Ishikawa (cell line): ENCODE data around the gene AKAP11.

Source experiments
- CEBPB ChIP-seq: IDR thresholded peaks from 2 replicates; pipeline ENCODE4 v1.6.1; 2012
- CREB1 ChIP-seq: IDR thresholded peaks from 2 replicates; pipeline ENCODE4 v1.6.1; 2012; ENCODE audit warnings: low read depth
- EGR1 ChIP-seq: IDR thresholded peaks from 2 replicates; pipeline ENCODE4 v1.6.1; 2012
- EP300 ChIP-seq: IDR thresholded peaks from 2 replicates; pipeline ENCODE4 v1.6.1; 2012; ENCODE audit warnings: borderline replicate concordance
- FOXM1 ChIP-seq: IDR thresholded peaks from 2 replicates; pipeline ENCODE4 v1.6.1; 2012; ENCODE audit warnings: low read depth, borderline replicate concordance
- MAX ChIP-seq: IDR thresholded peaks from 2 replicates; pipeline ENCODE4 v1.6.1; 2012
- NFIC ChIP-seq: IDR thresholded peaks from 2 replicates; pipeline ENCODE4 v1.6.1; 2012
- RAD21 ChIP-seq: IDR thresholded peaks from 2 replicates; pipeline ENCODE4 v1.6.1; 2012; ENCODE audit warnings: low read depth
- REST ChIP-seq: IDR thresholded peaks from 2 replicates; pipeline ENCODE4 v1.6.1; 2012; ENCODE audit warnings: low read depth, mild to moderate bottlenecking
- TAF1 ChIP-seq: IDR thresholded peaks from 2 replicates; pipeline ENCODE4 v1.6.1; 2012; ENCODE audit warnings: low read depth, mild to moderate bottlenecking
- TCF12 ChIP-seq: IDR thresholded peaks from 2 replicates; pipeline ENCODE4 v1.6.1; 2012; ENCODE audit warnings: low read depth
- TEAD4 ChIP-seq: IDR thresholded peaks from 2 replicates; pipeline ENCODE4 v1.6.1; 2012
- USF1 ChIP-seq: IDR thresholded peaks from 2 replicates; pipeline ENCODE4 v1.6.1; 2012
- YY1 ChIP-seq: IDR thresholded peaks from 2 replicates; pipeline ENCODE4 v1.6.1; 2012; ENCODE audit warnings: low read depth
- ZBTB7A ChIP-seq: IDR thresholded peaks from 2 replicates; pipeline ENCODE4 v1.6.1; 2012; ENCODE audit warnings: low read depth

The AKAP11 gene

GRCh38 chr13:42361701-42362100 is 89.7 kb downstream of the AKAP11 start:
- TF ChIP-seq USF1 = no peak

- no peak for TF ChIP-seq EGR1
- no peak for TF ChIP-seq RAD21
- no peak for TF ChIP-seq NFIC
- no peak for TF ChIP-seq TEAD4
- no peak for TF ChIP-seq CREB1
Observed at GRCh38 chr13:42363941-42364612, 92.1 kb downstream of the AKAP11 start.

GRCh38 chr13:42364613-42365000 is 92.7 kb downstream of the AKAP11 start:
- TF ChIP-seq TAF1 = no peak
- TF ChIP-seq EP300 = no peak
- no peak for TF ChIP-seq FOXM1

- no peak for TF ChIP-seq REST
- TF ChIP-seq EGR1 = no peak
- TF ChIP-seq YY1 = no peak
- no peak for TF ChIP-seq MAX
- TF ChIP-seq CREB1 = no peak
- TF ChIP-seq FOXM1 = no peak
- TF ChIP-seq USF1 = no peak
- TF ChIP-seq TCF12 = no peak
- no peak for TF ChIP-seq ZBTB7A
- no peak for TF ChIP-seq CEBPB
- no peak for TF ChIP-seq RAD21
- TF ChIP-seq TAF1 = no peak
- TF ChIP-seq NFIC = no peak
- no peak for TF ChIP-seq EP300
- TF ChIP-seq TEAD4 = no peak
Observed at GRCh38 chr13:42367831-42368230, 95.9 kb downstream of the AKAP11 start.

- TF ChIP-seq NFIC (no peak), FOXM1 (no peak), TEAD4 (no peak), TAF1 (no peak), MAX (no peak), EGR1 (no peak), YY1 (no peak), CREB1 (no peak), ZBTB7A (no peak), EP300 (no peak), TCF12 (no peak), USF1 (no peak), RAD21 (no peak), REST (no peak)
Observed at GRCh38 chr13:42369071-42369797, 97.3 kb downstream of the AKAP11 start.

- no peak for TF ChIP-seq CREB1
- TF ChIP-seq NFIC = no peak
- no peak for TF ChIP-seq TAF1
- TF ChIP-seq REST = no peak
- TF ChIP-seq YY1 = no peak
- TF ChIP-seq EP300 = no peak
Observed at GRCh38 chr13:42370229-42370628, 98.3 kb downstream of the AKAP11 start.
